Loucy (cell line): ENCODE results near the gene PCSK4.

Experiments
- H2AFZ ChIP-seq: fragments of 200-600 bp; sonication (generic); 2 replicates; pipeline ENCODE4 v1.6.0; 2016; ENCODE audit warnings: antibody characterized with exemption, mild to moderate bottlenecking, low read length, moderate library complexity
- H3F3A ChIP-seq: fragments of 200-600 bp; 2 replicates; pipeline ENCODE4 v1.6.0; 2016; ENCODE audit warnings: antibody characterized with exemption, low read depth, mild to moderate bottlenecking
- H3K27me3 ChIP-seq: fragments of 200-600 bp; sonication (generic); 2 replicates; pipeline ENCODE4 v1.6.1; 2014; ENCODE audit warnings: low read length, mild to moderate bottlenecking; ENCODE audit not compliant: insufficient read depth, poor library complexity, severe bottlenecking
- H3K36me3 ChIP-seq: fragments of 200-600 bp; sonication (generic); 2 replicates; pipeline ENCODE4 v1.6.1; 2016; ENCODE audit warnings: low read length; ENCODE audit not compliant: insufficient read depth
- H3K4me1 ChIP-seq: fragments of 200-600 bp; sonication (generic); 2 replicates; pipeline ENCODE4 v1.5.1; 2014; ENCODE audit warnings: low read length, mild to moderate bottlenecking; ENCODE audit not compliant: insufficient read depth, poor library complexity, severe bottlenecking
- H3K4me2 ChIP-seq: fragments of 200-600 bp; sonication (generic); 2 replicates; pipeline ENCODE4 v1.6.0; 2014; ENCODE audit warnings: antibody characterized with exemption, low read length, low read depth, mild to moderate bottlenecking; ENCODE audit not compliant: poor library complexity, severe bottlenecking
- H3K4me3 ChIP-seq: fragments of 200-600 bp; sonication (generic); 2 replicates; pipeline ENCODE4 v1.5.1; 2014; ENCODE audit warnings: low read length, mild to moderate bottlenecking, mixed read lengths; ENCODE audit not compliant: poor library complexity, severe bottlenecking
- H3K79me2 ChIP-seq: fragments of 200-600 bp; sonication (generic); 2 replicates; pipeline ENCODE4 v1.6.1; 2014; ENCODE audit warnings: low read length; ENCODE audit not compliant: insufficient read depth
- H3K9ac ChIP-seq: fragments of 200-600 bp; sonication (generic); 2 replicates; pipeline ENCODE4 v1.6.0; 2014; ENCODE audit warnings: mild to moderate bottlenecking, low read depth, low read length, moderate library complexity; ENCODE audit not compliant: poor library complexity, severe bottlenecking
- H3K9me2 ChIP-seq: fragments of 200-600 bp; sonication (generic); replicated peaks from 2 replicates; pipeline ENCODE4 v1.6.1; 2016; ENCODE audit warnings: low read depth, low read length, mixed read lengths
- H3K9me3 ChIP-seq: fragments of 200-600 bp; sonication (generic); 2 replicates; pipeline ENCODE4 v1.6.1; 2014; ENCODE audit warnings: mild to moderate bottlenecking, antibody characterized with exemption, low read length, low read depth; ENCODE audit not compliant: insufficient read depth
- H4K20me1 ChIP-seq: fragments of 200-600 bp; sonication (generic); 2 replicates; pipeline ENCODE4 v1.6.0; 2014; ENCODE audit warnings: antibody characterized with exemption, low read length, mild to moderate bottlenecking; ENCODE audit not compliant: insufficient read depth, poor library complexity, severe bottlenecking
- EZH2phosphoT487 ChIP-seq: fragments of 200-600 bp; IDR thresholded peaks from 2 replicates; pipeline ENCODE4 v1.6.1; 2018; ENCODE audit warnings: antibody characterized with exemption, mild to moderate bottlenecking, moderate library complexity, borderline replicate concordance
- TF ChIP-seq, protein P1 (sequence below): fragments of 200-600 bp; sonication (generic); conservative IDR thresholded peaks from 2 replicates; pipeline ENCODE4 v1.5.1; 2014; ENCODE audit warnings: mild to moderate bottlenecking, antibody characterized with exemption, low read length

PCSK4 gene

DNA sequence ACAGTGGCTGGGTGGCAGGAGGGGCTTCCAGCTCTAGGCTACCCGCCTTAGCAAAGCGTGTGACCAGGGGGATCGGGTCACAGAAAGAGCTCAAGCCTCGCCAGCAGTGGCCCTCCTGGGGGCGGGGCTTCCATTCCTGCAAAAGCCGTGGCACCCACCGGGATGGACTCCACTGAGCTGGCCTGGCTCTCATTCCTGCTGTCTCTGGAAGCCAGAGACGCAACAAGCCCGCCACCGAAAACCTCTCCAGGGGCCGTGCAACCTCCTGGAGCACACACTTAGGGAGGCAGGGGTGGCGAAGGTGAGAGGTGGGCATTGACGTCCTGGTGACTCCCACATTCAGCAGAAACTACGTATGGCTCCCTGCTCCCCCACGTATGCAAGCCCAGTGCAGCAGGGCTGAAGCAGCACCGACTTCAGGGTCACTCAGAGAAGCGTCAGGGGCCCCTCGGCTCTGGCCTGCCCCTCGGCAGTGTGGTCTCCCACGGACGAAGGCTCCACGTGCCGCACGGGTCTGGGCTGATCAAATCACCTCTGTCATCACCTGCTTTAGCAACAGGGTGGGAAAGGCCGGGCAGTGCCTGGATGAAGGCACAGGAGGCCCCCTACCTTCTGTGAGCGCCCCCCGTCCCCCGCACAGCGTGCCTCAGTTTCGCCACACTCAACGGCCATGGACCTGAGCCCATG is 14.3 kb downstream of the PCSK4 start:
- no peaks in the 10 kb centered on the region for H3K27me3 ChIP-seq
- no peaks in the 10 kb centered on the region for H3K9me3 ChIP-seq
- H3F3A ChIP-seq, result no peaks in the 10 kb centered on the region
- H3K4me3 ChIP-seq, result no peak overlapping the region
- peaks cover 33% of the 10 kb centered on the region for H3K79me2 ChIP-seq
- no peaks in the 10 kb centered on the region for H3K9me2 ChIP-seq
- peaks cover 26% of the 10 kb centered on the region for H4K20me1 ChIP-seq
- H3K9ac ChIP-seq, result no peak overlapping the region
- H3K4me1 ChIP-seq, result peaks cover 11% of the 10 kb centered on the region
- no peak overlapping the region for H3K4me2 ChIP-seq
- no peaks in the 10 kb centered on the region for H3K36me3 ChIP-seq
- no peak for TF ChIP-seq EZH2phosphoT487
- TF ChIP-seq, protein P1, sequence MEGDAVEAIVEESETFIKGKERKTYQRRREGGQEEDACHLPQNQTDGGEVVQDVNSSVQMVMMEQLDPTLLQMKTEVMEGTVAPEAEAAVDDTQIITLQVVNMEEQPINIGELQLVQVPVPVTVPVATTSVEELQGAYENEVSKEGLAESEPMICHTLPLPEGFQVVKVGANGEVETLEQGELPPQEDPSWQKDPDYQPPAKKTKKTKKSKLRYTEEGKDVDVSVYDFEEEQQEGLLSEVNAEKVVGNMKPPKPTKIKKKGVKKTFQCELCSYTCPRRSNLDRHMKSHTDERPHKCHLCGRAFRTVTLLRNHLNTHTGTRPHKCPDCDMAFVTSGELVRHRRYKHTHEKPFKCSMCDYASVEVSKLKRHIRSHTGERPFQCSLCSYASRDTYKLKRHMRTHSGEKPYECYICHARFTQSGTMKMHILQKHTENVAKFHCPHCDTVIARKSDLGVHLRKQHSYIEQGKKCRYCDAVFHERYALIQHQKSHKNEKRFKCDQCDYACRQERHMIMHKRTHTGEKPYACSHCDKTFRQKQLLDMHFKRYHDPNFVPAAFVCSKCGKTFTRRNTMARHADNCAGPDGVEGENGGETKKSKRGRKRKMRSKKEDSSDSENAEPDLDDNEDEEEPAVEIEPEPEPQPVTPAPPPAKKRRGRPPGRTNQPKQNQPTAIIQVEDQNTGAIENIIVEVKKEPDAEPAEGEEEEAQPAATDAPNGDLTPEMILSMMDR, result no peak
- no peak overlapping the region for H2AFZ ChIP-seq

- no peaks in the 10 kb centered on the region for H3K9me3 ChIP-seq
- no peak overlapping the region for H3K9ac ChIP-seq
- H3K4me3 ChIP-seq, result no peak overlapping the region
- peaks cover 33% of the 10 kb centered on the region for H3K79me2 ChIP-seq
- no peak overlapping the region for H3K4me2 ChIP-seq
- no peaks in the 10 kb centered on the region for H3F3A ChIP-seq
- no peaks in the 10 kb centered on the region for H3K27me3 ChIP-seq
- no peaks in the 10 kb centered on the region for H3K9me2 ChIP-seq
- peaks cover 7% of the 10 kb centered on the region for H3K4me1 ChIP-seq
- TF ChIP-seq, protein P1, result no peak
- TF ChIP-seq EZH2phosphoT487, result no peak
- H2AFZ ChIP-seq, result no peak overlapping the region
- peaks cover 32% of the 10 kb centered on the region for H4K20me1 ChIP-seq
- H3K36me3 ChIP-seq, result no peaks in the 10 kb centered on the region
Observed at GRCh38 chr19:1474765-1475351, 15.3 kb downstream of the PCSK4 start.

DNA sequence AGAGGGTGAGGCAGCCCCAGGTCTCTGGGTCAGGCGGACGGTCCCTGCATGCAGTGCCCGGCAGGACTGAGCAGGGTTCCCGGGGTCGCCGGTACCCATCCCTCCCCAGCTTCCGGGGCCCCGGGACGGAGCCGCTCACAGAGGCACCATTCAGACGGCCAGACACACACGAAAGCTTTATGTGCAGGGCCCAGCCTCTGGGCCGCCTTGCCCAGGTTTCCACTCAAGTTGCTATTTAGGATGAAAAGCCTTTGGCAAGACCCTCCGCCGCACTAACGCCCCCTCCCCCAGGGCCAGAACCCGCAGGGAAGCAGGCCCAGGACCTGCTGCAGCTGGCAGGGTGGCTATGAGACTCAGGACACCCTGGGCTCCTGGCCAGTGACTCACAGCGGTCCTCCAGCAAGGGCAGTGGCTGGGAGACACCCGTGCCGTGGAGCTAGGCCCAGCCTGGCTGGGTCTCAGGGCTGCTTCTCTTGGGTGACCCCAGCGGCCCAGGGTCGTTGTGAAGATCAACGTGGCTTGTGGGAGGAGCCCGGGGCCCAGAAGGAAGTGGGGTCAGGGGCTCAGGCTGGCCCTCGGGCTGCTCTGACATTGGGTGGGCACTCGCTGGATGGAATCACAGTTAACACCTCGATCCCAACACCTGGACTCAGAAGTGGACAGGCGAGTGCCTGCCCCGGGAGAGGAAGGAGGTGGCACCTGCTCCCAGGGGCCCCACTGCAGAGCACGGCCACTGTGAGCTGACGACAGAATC is 16.0 kb downstream of the PCSK4 start:
- Histone ChIP-seq H3K79me2 (peaks cover 33% of the 10 kb centered on the region), H3K4me2 (no peak overlapping the region), H3K9ac (no peak overlapping the region), H4K20me1 (peaks cover 32% of the 10 kb centered on the region), H3K9me3 (no peaks in the 10 kb centered on the region), H3K36me3 (no peaks in the 10 kb centered on the region), H3K27me3 (no peaks in the 10 kb centered on the region), H3F3A (no peaks in the 10 kb centered on the region), H2AFZ (no peak overlapping the region), H3K9me2 (no peaks in the 10 kb centered on the region), H3K4me1 (peaks cover 7% of the 10 kb centered on the region), H3K4me3 (no peak overlapping the region)
- no peak for TF ChIP-seq EZH2phosphoT487
- TF ChIP-seq, protein P1, result no peak
